SH-SY5Y (cell line): ENCODE results near the gene TUBA8.

Experiments used
- GATA2 ChIP-seq: IDR thresholded peaks from 2 replicates; pipeline ENCODE4 v1.6.1; 2011; ENCODE audit warnings: mild to moderate bottlenecking, low read depth, low read length
- GATA3 ChIP-seq: IDR thresholded peaks from 2 replicates; pipeline ENCODE4 v1.6.1; 2011; ENCODE audit warnings: low read depth, mild to moderate bottlenecking, low read length, moderate library complexity

TUBA8 gene

GRCh38 chr22:18113680-18114394, 3.2 kb downstream of the TUBA8 start:
- TF ChIP-seq GATA3 (no peak), GATA2 (no peak)

GRCh38 chr22:18114495-18114894, 3.9 kb downstream of the TUBA8 start:
- TF ChIP-seq GATA2 (no peak), GATA3 (no peak)

- no peak for TF ChIP-seq GATA3
- no peak for TF ChIP-seq GATA2
Measured at GRCh38 chr22:18114976-18115652, 4.5 kb downstream of the TUBA8 start.

- TF ChIP-seq GATA2 (no peak), GATA3 (no peak)
Measured at GRCh38 chr22:18115906-18116371, 5.3 kb downstream of the TUBA8 start.

- TF ChIP-seq GATA3, result no peak
Measured at GRCh38 chr22:18116634-18117033, 6.0 kb downstream of the TUBA8 start.

GRCh38 chr22:18118345-18118915, 7.8 kb downstream of the TUBA8 start:
- TF ChIP-seq GATA3 (no peak), GATA2 (no peak)

- TF ChIP-seq GATA3, result no peak
- TF ChIP-seq GATA2, result no peak
Measured at GRCh38 chr22:18119409-18120110, 9.0 kb downstream of the TUBA8 start.

- TF ChIP-seq GATA2 (no peak), GATA3 (no peak)
Measured at GRCh38 chr22:18120857-18121256, 10.2 kb downstream of the TUBA8 start.

GRCh38 chr22:18121506-18121905, 10.9 kb downstream of the TUBA8 start:
- TF ChIP-seq GATA3 (no peak), GATA2 (no peak)

- TF ChIP-seq GATA3 (no peak), GATA2 (no peak)
Measured at GRCh38 chr22:18121954-18122554, 11.4 kb downstream of the TUBA8 start.

GRCh38 chr22:18126606-18127005, 16.0 kb downstream of the TUBA8 start:
- TF ChIP-seq GATA3, result no peak

- TF ChIP-seq GATA2, result no peak
- TF ChIP-seq GATA3, result no peak
Measured at GRCh38 chr22:18130018-18130417, 19.4 kb downstream of the TUBA8 start.

GRCh38 chr22:18130699-18131429, 20.3 kb downstream of the TUBA8 start:
- no peak for TF ChIP-seq GATA2
- TF ChIP-seq GATA3, result no peak
